Measurements from ENCODE around the gene PDCD1. TPM values are rescaled to one million over a fixed set of nuclear protein-coding genes. Genes with fewer than 3 reads are reported as not detected.

Gene PDCD1
- total RNA-seq, 2 donors from 2014 or later: 0.21 to 0.35 TPM

GRCh38 chr2:241851325-241852115, 7.2 kb downstream of the PDCD1 start:
- Histone ChIP-seq H3K27ac (no peak overlapping the region), H3K36me3 (no peaks in the 10 kb centered on the region), H3K4me3 (no peak overlapping the region), H3K27me3 (no peaks in the 10 kb centered on the region), H3K4me1 (no peaks in the 10 kb centered on the region), H3K9me3 (no peaks in the 10 kb centered on the region), H3K9ac (ENCODE audit: low read depth in 2 of 2, low read length in 2 of 2) (no peak overlapping the region)
- intact Hi-C loops (cut with DNase I): no loop called here
- no peak for DNase-seq
- no peak for TF ChIP-seq CTCF (IDR thresholded peaks at IDR 0.05)

GRCh38 chr2:241850544-241851324, 8.0 kb downstream of the PDCD1 start:
- no peak overlapping the region for H3K27ac ChIP-seq
- H3K27me3 ChIP-seq: no peaks in the 10 kb centered on the region
- intact Hi-C loops (cut with DNase I): no loop called here
- H3K4me3 ChIP-seq: no peak overlapping the region
- no peak for TF ChIP-seq CTCF (IDR thresholded peaks at IDR 0.05)
- H3K9ac ChIP-seq (ENCODE audit: low read depth in 2 of 2, low read length in 2 of 2): no peak overlapping the region
- no peak for DNase-seq
- H3K4me1 ChIP-seq: no peaks in the 10 kb centered on the region
- H3K9me3 ChIP-seq: no peaks in the 10 kb centered on the region
- no peaks in the 10 kb centered on the region for H3K36me3 ChIP-seq

- no peak for DNase-seq
- no peak for TF ChIP-seq CTCF (IDR thresholded peaks at IDR 0.05)
- intact Hi-C loops (cut with DNase I): no loop called here
- H3K27ac ChIP-seq: no peak overlapping the region
- no peaks in the 10 kb centered on the region for H3K9me3 ChIP-seq
- H3K4me3 ChIP-seq: no peak overlapping the region
- H3K9ac ChIP-seq (ENCODE audit: low read depth in 2 of 2, low read length in 2 of 2): no peak overlapping the region
- no peaks in the 10 kb centered on the region for H3K36me3 ChIP-seq
- H3K27me3 ChIP-seq: no peaks in the 10 kb centered on the region
- no peaks in the 10 kb centered on the region for H3K4me1 ChIP-seq
Measured at GRCh38 chr2:241849616-241850543, 8.8 kb downstream of the PDCD1 start.

GRCh38 chr2:241848761-241849615, 9.7 kb downstream of the PDCD1 start:
- DNase-seq: no peak
- Histone ChIP-seq H3K27ac (no peak overlapping the region), H3K9ac (ENCODE audit: low read depth in 2 of 2, low read length in 2 of 2) (no peak overlapping the region), H3K4me3 (no peak overlapping the region), H3K4me1 (no peaks in the 10 kb centered on the region), H3K27me3 (no peaks in the 10 kb centered on the region), H3K36me3 (no peaks in the 10 kb centered on the region), H3K9me3 (no peaks in the 10 kb centered on the region)
- intact Hi-C loops (cut with DNase I): no loop called here
- no peak for TF ChIP-seq CTCF (IDR thresholded peaks at IDR 0.05)
